ENCODE results near the gene C1QTNF2.

Gene C1QTNF2

DNA sequence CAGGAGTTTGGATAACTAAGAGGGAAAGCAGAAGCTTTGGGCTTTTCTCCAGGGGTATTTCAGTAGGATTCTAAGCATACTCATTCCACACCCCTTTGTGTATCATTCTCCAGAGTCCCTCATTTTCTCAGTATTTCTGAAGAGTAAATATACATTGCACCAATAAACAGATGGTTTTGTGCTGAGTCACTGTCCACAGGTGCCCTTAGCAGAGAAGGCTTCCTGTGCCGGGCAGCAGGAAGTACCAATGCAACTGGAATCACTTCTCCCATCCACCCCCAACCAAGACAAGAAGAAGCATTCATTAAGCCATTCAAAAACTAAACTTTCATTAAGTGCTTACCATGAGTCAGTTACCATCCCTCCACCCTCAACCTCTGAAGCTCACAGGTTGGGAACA lies 54.5 kb downstream of the C1QTNF2 start:
- TF ChIP-seq, protein P1, sequence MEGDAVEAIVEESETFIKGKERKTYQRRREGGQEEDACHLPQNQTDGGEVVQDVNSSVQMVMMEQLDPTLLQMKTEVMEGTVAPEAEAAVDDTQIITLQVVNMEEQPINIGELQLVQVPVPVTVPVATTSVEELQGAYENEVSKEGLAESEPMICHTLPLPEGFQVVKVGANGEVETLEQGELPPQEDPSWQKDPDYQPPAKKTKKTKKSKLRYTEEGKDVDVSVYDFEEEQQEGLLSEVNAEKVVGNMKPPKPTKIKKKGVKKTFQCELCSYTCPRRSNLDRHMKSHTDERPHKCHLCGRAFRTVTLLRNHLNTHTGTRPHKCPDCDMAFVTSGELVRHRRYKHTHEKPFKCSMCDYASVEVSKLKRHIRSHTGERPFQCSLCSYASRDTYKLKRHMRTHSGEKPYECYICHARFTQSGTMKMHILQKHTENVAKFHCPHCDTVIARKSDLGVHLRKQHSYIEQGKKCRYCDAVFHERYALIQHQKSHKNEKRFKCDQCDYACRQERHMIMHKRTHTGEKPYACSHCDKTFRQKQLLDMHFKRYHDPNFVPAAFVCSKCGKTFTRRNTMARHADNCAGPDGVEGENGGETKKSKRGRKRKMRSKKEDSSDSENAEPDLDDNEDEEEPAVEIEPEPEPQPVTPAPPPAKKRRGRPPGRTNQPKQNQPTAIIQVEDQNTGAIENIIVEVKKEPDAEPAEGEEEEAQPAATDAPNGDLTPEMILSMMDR (IDR thresholded peaks at IDR 0.05; ENCODE audit: insufficient read depth, low read depth, low read length, missing control alignments) = no peak
- peak; percentile 88 for DNase-seq (ENCODE audit: low read depth)
- H3K4me3 ChIP-seq (ENCODE audit: low read length) = no peak overlapping the region

DNA sequence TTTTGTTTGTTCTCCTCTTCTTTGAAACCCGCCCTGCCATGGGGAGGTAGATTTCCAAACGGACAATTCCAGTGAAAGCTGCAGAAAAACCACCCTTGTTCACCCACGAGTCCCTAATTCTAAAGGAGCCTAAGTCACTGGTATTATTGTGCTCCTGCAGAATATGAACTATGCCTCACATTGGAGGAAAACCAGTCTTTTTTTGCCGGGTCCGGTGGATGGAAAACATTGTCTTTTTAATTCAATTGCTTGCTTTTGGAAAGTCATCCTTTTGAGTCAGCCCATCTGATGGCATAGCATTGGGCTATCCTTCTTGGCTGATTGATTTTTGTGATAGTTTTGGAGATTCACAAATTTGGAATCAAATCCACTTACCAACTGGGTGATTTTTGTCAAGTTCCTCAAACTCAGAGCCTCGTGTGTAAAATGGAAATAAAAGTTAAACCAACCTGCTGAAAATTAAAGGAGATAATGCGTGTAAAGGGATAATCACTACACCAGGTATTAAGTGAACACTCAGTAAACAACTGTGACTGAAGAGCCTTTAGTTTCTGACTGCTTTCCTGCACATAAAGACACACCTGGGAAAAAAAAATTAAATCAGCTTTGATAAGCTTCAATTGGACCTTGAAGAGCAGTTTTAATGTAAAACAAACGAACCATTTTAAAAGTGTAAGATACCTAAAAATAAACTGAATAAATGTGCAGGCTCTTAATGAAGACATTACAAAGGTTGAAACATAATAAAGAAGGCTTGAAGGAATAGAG lies 57.3 kb downstream of the C1QTNF2 start:
- peak overlapping the region; percentile 65 for H3K4me3 ChIP-seq (ENCODE audit: low read length)
- TF ChIP-seq, protein P1 (IDR thresholded peaks at IDR 0.05; ENCODE audit: insufficient read depth, low read depth, low read length, missing control alignments) = no peak
- DNase-seq (ENCODE audit: low read depth) = no peak

DNA sequence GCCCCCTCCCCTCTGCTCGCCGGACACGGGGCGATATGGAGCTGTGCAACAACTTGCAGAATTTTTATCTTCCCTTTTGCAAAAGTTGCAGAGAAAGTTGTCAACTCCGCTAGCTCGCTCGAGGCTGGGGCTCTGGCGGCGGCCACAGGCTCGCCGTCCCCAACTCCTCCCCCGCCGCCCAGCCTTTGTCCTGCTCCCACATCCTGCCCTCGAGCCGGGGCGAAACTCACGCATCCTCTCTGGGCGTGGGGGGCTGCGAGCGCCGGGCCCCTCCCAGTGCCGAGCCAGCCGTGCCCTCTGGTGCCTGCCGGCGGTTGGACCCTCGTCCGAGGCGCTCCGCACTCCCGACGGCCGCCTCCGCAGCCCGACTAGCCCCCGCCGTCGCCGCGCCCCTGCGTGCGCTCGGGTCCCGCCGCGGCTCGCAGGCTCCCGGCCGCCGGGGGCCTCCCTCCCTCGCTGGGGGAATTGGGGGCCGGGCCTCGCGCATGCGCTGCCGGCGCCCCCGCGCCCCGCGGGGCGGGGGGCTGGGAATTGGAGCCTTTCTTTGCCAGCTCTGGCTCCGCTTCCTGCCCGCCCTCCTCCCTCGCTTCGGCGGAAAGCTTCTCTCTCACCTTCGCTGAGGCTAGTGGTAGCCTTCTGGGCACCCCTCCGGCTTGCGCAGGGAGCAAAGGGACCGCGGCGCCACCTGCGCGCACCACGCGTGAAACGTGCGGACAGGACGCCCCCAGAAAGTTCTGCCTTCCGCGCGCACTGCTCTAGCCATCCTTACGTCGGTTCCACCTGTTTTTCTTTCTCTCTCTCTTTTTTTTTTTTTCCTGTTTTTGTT lies 58.1 kb downstream of the C1QTNF2 start, which contains the start of gene CCNJL:
TSS of gene CCNJL (minus strand) at position 431 of the 826 bp plus-strand sequence. CDS start 641 bp downstream, outside the sequence.
- TF ChIP-seq, protein P1 (IDR thresholded peaks at IDR 0.05; ENCODE audit: insufficient read depth, low read depth, low read length, missing control alignments) = no peak
- peak; percentile 39 for DNase-seq (ENCODE audit: low read depth)
- H3K4me3 ChIP-seq (ENCODE audit: low read length) = peak within 1 kb of the TSS; percentile 65

DNA sequence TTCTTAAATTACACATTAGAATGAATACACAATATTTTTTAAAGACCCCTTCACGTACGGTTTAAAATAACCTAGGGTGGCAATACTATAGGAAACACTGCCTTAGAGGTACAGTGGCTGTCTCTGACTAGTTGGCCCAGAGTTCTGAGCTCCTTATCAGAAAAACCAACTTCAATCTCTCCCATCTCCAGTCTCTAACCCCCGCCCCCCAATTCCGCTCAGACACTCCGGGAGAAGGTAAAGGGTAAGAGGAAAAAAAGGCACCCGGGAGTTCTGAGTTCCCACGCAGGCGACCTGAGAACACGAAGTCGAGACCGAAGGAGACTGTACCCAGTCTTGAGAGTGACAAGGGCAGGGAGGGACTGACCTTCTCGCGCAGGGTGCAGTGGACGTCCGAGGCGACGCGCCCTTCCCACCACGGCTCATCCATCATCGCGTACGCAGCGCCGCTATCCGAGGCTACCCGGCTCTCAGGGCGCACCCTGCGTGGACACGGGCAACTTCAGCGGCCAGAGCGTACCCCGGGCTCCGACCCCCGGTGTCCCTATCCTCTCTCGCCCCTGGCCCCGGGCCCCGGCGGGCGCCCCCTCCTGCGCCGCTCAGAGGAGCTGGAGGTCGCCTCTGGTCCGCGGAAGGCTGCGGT lies 58.8 kb downstream of the C1QTNF2 start:
- TF ChIP-seq, protein P1 (IDR thresholded peaks at IDR 0.05; ENCODE audit: insufficient read depth, low read depth, low read length, missing control alignments) = no peak

DNA sequence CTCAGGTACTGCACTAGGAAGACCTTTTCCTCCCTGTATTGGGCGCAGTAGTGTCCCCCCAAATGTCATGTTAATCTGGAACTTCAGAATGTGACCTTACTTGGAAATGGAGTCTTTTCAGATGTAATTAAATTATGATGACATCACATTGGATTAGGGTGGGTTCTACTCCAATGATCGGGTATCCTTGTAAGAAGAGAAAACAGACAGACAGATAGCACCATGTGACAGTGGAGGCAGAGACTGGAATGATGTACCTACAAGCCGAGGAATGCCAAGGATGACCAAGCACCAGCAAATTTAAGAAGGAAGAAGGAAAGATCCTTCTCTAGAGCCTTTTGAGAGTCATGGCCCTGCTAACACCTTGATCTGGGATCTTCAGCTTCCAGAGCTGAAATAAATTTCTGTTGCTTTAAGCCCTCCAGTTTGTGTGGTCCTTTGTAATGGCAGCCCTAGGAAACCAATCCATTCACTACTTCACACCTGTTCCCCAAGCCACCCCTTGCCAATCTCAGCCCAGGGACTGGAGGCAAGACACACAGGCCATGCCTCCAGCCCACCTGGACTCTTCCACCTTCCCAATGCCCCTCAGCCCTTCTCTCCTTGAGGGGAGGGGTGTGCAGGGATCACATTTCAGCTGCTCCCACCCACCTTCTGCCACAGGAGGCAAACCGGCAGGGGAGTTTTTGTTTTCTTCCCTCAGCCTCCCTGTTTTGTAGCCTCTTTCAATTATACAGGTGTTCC lies 59.7 kb downstream of the C1QTNF2 start:
- no peak overlapping the region for H3K4me3 ChIP-seq (ENCODE audit: low read length)
- TF ChIP-seq, protein P1 (IDR thresholded peaks at IDR 0.05; ENCODE audit: insufficient read depth, low read depth, low read length, missing control alignments) = no peak
- DNase-seq (ENCODE audit: low read depth) = no peak

More for the DNA sequence above, 58.8 kb downstream of the C1QTNF2 start:
- no peak for DNase-seq (ENCODE audit: low read depth)
- peak overlapping the region; percentile 65 for H3K4me3 ChIP-seq (ENCODE audit: low read length)

DNA sequence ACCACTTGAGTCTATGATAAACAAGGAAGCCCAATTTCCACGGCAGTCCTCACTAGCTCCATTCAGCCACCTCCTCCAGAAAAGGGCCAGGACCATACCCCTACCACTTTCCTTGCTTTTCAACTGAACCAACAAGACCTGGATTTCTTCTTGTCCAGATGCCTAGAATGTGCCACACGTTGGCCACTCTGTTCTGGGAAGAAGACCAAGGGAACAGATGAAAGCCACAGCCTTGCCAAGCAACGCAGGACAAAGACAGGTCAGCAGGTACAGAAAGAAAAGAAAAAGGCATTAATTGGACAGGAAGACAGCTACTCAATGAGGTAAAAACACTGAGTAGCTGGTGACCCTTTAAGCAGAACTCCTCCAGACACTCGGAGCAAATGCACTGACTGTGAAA lies 60.3 kb downstream of the C1QTNF2 start:
- DNase-seq (ENCODE audit: low read depth) = no peak
- no peak overlapping the region for H3K4me3 ChIP-seq (ENCODE audit: low read length)
- TF ChIP-seq, protein P1 (IDR thresholded peaks at IDR 0.05; ENCODE audit: insufficient read depth, low read depth, low read length, missing control alignments) = no peak
